ENCODE results near the gene MLLT6.
A peak's percentile ranks its signal among the peaks of the same experiment; 100 is the strongest.

GRCh38 chr17:38702166-38702915, 2.7 kb upstream of the MLLT6 start:
- TF ChIP-seq POLR2A (IDR thresholded peaks at IDR 0.05), result peak in 1 of 2 donors; percentile 47
- TF ChIP-seq CTCF (IDR thresholded peaks at IDR 0.05), result no peak

Measured in lower leg skin (tissue), 3 donors.